Body of pancreas (tissue), 4 donors: Measurements from ENCODE around the gene MYO7B.

ENCODE experiments used
- POLR2A ChIP-seq, 3 donors: fragments of 450-650 bp; IDR thresholded peaks; one replicate each; pipeline ENCODE4 v1.6.1; 2016; ENCODE audit warnings: antibody characterized with exemption in 3 of 3, mild to moderate bottlenecking in 2 of 3
- TF ChIP-seq, protein P1 (sequence below), 7 experiments: fragments of 450-650 bp in 4 of 7; fragments of 200-600 bp in 3 of 7; sonication (generic) in 3 of 7; IDR thresholded peaks; one replicate each; pipeline ENCODE4 v1.5.1; 2016 to 2019; ENCODE audit warnings: antibody characterized with exemption in 7 of 7

DNA sequence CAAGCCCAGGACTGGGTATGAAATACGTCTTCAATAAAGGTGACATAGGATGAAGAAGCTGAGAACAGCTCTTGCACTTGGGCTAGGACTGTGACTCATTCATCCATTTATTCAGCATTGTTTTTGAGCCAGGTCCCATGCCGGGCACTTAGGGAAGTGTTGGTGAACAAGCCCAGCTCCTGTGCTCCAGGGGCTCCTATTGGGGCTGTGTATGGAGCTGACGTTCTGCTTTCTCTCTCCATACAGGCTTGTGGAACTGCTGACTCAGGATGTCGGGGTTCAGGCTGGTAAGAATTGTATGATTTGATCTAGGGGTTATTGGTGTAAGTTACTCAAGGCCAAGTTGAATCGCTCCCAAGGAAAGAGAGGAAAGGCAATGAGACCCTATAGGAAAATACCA, 24.0 kb downstream of the MYO7B start:
- TF ChIP-seq, protein P1, sequence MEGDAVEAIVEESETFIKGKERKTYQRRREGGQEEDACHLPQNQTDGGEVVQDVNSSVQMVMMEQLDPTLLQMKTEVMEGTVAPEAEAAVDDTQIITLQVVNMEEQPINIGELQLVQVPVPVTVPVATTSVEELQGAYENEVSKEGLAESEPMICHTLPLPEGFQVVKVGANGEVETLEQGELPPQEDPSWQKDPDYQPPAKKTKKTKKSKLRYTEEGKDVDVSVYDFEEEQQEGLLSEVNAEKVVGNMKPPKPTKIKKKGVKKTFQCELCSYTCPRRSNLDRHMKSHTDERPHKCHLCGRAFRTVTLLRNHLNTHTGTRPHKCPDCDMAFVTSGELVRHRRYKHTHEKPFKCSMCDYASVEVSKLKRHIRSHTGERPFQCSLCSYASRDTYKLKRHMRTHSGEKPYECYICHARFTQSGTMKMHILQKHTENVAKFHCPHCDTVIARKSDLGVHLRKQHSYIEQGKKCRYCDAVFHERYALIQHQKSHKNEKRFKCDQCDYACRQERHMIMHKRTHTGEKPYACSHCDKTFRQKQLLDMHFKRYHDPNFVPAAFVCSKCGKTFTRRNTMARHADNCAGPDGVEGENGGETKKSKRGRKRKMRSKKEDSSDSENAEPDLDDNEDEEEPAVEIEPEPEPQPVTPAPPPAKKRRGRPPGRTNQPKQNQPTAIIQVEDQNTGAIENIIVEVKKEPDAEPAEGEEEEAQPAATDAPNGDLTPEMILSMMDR (IDR thresholded peaks at IDR 0.05), result no peak
- no peak for TF ChIP-seq POLR2A (IDR thresholded peaks at IDR 0.05)
